HG02970 (cell line): ENCODE data around the gene C15orf39.

Source experiments
- ATAC-seq: cut with Tn5 transposase; IDR thresholded peaks from one replicate; pipeline ENCODE4 v1.9.1; 2021; ENCODE audit warnings: mild to moderate bottlenecking, moderate library complexity, moderate number of reproducible peaks; ENCODE audit not compliant: unreplicated experiment, low FRiP score

The C15orf39 gene

DNA sequence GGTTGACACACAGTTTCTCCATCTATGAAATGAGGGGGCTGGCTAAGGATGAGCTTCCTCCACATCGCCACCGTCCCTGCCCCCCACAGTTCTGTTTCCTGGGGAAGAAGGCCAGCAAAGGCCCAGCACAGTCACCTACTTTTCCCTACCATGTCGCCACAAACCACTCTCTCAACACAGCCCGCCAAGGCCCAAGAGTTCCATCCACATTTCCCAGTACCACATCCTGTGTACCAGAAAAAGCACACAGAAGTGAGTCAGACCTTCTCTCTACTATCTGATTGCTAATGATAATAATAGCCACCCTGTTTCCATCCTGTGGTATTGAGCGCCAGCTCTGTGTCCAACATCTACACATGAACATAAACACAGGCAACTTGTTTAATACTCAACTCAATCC is 30.3 kb upstream of the C15orf39 start:
- ATAC-seq, result no peak

DNA sequence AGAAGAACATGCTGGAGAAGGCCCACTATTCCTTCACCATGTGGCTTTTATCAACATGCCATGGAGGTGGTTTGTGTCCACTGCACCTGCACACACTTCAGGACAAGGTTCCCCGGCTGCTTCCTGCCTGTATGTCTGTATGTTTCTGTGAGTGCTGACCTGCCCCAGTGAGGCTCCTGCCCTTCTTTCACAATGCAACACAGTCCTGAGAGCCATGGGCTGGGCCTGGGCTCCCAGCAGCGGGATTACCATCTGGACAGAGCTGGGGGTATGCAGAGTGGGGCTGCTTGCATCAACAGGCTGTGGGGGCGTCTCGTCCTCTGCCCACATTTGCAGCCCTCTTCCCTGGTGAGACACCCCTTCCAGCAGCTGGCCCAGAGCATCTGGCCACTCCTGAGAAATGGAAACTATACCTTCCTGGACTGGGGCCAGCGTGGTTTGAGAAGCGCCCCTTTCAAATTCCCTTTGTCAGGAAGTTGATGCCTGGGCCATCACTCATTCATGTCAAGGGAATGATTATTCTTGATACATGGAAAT is 29.3 kb upstream of the C15orf39 start:
- ATAC-seq, result no peak

GRCh38 chr15:75174102-75174501 is 27.6 kb upstream of the C15orf39 start:
- no peak for ATAC-seq

DNA sequence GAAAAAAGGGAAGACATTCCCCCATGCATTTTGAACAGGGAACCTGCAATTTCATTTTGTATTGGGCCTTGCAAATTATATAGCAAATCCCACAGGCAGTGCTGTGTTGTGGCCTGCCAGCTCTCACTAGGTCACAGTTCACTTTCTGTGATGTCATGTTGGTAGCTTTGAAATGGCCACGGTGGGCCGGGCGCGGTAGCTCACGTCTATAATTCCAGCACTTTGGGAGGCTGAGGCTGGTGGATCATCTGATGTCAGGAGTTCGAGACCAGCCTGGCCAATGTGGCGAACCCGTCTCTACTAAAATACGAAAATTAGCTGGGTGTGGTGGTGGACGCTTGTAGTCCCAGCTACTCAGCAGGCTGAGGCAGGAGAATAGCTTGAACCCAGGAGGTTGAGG is 27.0 kb upstream of the C15orf39 start:
- no peak for ATAC-seq

GRCh38 chr15:75176396-75176761 is 25.3 kb upstream of the C15orf39 start:
- ATAC-seq, result no peak

DNA sequence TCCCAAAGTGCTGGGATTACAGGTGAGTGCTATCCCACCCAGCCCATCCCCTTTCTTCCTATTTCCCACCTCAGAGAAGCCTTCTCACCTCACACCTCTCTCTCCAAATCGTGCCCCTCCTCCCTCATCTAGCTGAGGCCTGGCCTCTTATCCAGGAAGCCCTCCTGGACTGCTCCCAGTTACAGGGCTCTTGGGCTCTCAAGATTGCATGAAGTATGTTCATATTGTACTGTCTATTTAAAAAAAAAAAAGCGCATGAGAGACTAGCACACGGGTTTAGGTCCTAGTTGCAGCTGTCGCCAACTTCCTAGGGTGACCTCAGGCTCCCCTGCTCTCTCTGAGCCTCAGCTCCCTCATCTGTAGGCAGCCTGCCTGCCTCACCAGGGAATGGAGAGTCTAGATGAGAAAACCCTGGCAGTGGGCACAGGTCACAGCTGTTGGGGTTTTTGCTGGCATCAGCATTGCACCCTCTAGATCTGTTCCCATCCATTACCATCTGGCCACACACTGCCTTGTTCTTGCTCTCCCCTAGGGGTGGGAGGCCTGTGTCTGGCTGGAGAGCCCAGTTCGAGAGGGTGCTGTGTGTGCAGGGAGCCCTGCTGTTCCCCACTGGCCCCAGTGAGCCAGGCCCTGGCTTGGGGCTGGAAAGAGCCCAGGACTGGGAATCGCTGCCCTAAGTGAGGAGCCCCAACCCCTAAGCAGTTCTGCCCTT is 24.2 kb upstream of the C15orf39 start:
- ATAC-seq, result no peak

- ATAC-seq, result no peak
Observed at GRCh38 chr15:75178171-75178937, 23.3 kb upstream of the C15orf39 start.

GRCh38 chr15:75178938-75179745 is 22.5 kb upstream of the C15orf39 start:
- ATAC-seq, result no peak

GRCh38 chr15:75179746-75180140 is 21.9 kb upstream of the C15orf39 start:
- no peak for ATAC-seq

DNA sequence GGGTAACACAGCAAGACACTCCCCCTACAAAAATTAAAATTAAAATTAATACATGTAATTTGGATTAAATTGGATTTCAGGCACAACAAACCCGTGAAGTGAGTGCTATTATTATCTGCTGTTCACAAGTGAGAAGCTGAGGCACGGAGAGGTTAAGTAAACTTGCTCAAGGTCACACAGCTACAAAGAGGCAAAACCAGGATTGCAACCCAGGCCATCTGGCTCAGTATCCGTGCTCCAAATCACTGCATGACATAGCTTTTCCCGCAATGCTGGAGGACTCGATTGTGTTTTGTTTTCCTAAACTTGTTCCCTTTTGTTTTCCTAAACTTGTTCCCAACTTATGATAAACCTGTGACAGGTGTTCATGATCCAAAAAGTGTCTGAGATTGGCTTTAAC is 19.9 kb upstream of the C15orf39 start:
- no peak for ATAC-seq

DNA sequence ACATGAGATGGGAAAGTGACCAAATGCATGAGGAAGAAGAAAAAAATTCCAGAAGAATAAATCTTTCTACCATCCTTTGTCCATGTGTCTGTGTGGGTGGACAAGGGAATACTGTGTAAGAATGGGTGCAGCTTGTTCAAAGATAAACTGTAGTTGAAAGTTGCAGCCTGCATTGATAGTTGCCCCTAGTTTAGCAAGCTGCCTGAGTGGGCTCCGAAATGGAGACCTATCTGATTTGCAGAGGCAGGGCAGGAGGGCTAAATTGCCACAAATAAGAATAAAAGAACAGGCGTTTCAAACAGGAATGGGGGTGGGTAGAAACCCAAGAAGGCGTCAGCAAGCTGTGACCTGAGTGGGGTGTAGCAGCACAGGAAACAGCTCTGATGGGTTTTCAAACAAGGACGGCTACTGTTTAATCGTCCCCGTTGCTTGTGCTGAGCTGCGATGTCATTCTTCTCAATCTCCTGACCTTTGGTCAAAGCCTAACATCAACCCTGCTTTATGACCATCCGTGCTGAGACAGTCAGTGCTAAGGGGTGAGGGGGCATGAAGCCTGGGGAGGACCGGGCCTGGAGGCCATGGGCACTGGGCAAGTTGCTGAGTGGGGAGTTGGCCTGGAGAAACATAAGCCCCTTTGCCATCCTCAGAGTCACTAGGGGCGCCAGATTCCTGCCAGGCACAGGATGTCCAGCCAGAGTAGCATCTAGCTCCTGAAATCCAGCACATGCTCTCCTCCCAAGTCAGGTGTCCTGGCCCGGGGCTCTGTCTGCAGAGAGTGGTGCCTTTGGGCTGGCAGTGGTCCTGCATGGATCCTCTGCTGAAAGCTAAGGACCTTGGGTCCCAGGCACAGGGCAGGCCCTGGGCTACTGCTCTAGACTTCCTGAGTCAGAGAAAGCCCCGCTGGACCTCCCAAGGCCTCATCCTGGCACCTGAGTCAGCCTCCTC is 19.2 kb upstream of the C15orf39 start:
- ATAC-seq, result no peak

- ATAC-seq, result no peak
Observed at GRCh38 chr15:75185271-75186029, 16.2 kb upstream of the C15orf39 start.

DNA sequence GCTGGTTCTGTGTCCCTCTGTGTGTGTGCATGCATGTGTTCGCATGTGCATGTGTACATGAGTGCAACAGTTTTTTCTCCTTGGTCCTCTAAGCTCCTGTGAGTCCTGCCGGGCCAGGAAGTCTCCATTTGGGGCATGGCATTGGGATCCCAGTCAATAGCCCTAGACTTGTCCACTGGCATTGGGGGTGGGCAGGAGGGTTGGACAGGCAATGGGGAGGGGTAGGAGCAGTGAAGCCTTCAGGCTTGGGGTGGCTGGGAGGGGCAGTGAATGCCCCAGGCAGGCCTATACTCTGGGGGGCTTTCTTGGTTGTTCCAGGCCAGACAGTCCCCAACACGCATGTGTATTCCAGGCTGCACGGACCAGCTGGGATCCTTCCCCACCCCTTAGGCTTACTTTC is 15.6 kb upstream of the C15orf39 start:
- ATAC-seq, result no peak

DNA sequence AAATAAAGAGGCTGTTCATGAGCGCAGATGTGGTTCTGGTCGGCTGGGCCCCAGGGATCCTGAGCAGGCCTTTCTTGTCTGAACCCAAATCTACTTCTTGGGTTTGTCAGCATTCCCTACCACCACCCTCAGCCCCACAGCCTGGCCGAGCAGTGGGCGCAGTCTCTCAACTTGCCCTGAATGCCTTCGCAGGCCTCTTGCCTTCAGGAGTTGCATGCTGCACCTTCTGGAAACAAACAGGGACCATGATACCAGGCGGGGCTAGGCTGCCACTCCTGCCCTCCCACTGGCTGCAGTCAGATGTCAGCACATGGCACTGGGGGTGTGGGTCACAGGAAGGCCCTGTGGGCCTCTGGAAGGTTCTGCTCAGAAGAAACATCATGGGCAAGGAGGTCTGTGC is 13.2 kb upstream of the C15orf39 start:
- no peak for ATAC-seq

- ATAC-seq, result no peak
Observed at GRCh38 chr15:75191235-75191634, 10.4 kb upstream of the C15orf39 start.

GRCh38 chr15:75192307-75192706 is 9.4 kb upstream of the C15orf39 start:
- no peak for ATAC-seq

- no peak for ATAC-seq
Observed at GRCh38 chr15:75193272-75193671, 8.4 kb upstream of the C15orf39 start.

DNA sequence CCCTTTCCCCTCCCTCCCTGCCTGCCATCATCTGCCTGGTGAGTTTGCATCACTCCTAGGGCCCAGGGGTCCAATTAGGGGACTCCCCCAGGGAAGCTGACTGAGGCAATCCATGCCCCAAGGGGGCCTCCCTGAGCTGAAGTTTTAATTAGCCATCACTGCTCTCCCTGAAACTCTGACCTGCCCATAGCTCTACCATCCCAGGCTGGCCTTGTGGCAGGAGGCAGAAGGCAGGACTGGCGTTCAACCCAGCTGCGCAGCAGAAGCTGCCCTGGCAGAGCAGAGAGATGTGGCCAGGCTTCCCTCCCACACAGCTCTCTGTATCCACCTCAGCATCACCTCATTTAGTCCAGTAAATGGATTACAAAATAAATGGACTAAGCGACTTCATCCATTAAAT is 7.7 kb upstream of the C15orf39 start:
- ATAC-seq, result no peak

DNA sequence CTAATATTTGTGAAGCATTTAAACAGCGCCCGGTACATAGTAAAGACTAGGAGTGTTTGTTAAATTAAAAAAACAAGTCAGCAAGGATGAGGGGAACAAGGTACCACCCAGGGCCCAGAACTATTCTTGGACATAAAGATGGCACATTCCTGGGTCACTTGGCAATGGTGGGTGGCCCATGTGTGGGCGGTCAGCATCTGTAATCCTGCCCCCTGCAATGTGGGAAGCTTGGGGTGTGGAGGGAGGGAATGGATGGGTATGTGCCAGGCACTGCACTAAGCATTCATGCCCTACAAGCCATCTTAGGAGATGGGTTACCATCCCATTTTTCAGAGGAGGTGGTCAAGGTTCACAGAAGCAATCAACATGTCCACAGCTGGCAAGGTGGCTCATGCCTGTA is 7.3 kb upstream of the C15orf39 start:
- ATAC-seq, result no peak
